OCI-LY3 (cell line): ENCODE data around the gene ADCY5.

Source experiments
- H2AFZ ChIP-seq: fragments of 200-600, 300-600 bp; shearing (Covaris generic); 2 replicates; pipeline ENCODE4 v1.6.0; 2014; ENCODE audit warnings: antibody characterized with exemption, low read depth, low read length
- H3K27ac ChIP-seq: fragments of 200-600, 300-600 bp; sonication (generic); 2 replicates; pipeline ENCODE4 v1.5.1; 2014; ENCODE audit warnings: mild to moderate bottlenecking, low read length, moderate library complexity, mixed read lengths
- H3K27me3 ChIP-seq: fragments of 200-600, 300-600 bp; sonication (generic); 2 replicates; pipeline ENCODE4 v1.6.1; 2014; ENCODE audit warnings: low read depth, low read length, mixed read lengths
- H3K36me3 ChIP-seq: fragments of 200-600, 300-600 bp; sonication (generic); replicated peaks from 2 replicates; pipeline ENCODE3; 2014; ENCODE audit warnings: low read depth, low read length, mixed read lengths
- H3K4me1 ChIP-seq: fragments of 300-600, 200-600 bp; sonication (generic); 2 replicates; pipeline ENCODE4 v1.6.1; 2014; ENCODE audit warnings: low read length, mixed read lengths
- H3K4me2 ChIP-seq: fragments of 200-600, 300-600 bp; sonication (generic); 2 replicates; pipeline ENCODE4 v1.6.1; 2014; ENCODE audit warnings: low read length, mixed read lengths
- H3K4me3 ChIP-seq: fragments of 300-600, 200-600 bp; sonication (generic); 2 replicates; pipeline ENCODE4 v1.5.1; 2014; ENCODE audit warnings: antibody characterized with exemption, mild to moderate bottlenecking, low read length, moderate library complexity
- H3K79me2 ChIP-seq: fragments of 300-600, 200-600 bp; shearing (Covaris generic); 2 replicates; pipeline ENCODE4 v1.6.1; 2014; ENCODE audit warnings: mild to moderate bottlenecking, low read length, mixed read lengths
- H3K9ac ChIP-seq: fragments of 300-600, 200-600 bp; shearing (Covaris generic); 2 replicates; pipeline ENCODE4 v1.6.0; 2014; ENCODE audit warnings: mild to moderate bottlenecking, low read length, moderate library complexity
- H3K9me3 ChIP-seq: fragments of 200-600, 300-600 bp; shearing (Covaris generic); 2 replicates; pipeline ENCODE4 v1.6.1; 2014; ENCODE audit warnings: low read length, mixed read lengths; ENCODE audit not compliant: insufficient read depth
- H4K20me1 ChIP-seq: fragments of 200-600, 300-600 bp; sonication (generic); 2 replicates; pipeline ENCODE4 v1.6.1; 2016; ENCODE audit warnings: low read length, mixed read lengths; ENCODE audit not compliant: insufficient read depth
- CTCF ChIP-seq: fragments of 200-600, 300-600 bp; sonication (generic); IDR thresholded peaks from 2 replicates; pipeline ENCODE4 v1.5.1; 2014; ENCODE audit warnings: antibody characterized with exemption, low read length, low read depth
- EZH2phosphoT487 ChIP-seq: fragments of 200-600 bp; shearing (Covaris generic); IDR thresholded peaks from 2 replicates; pipeline ENCODE4 v1.6.1; 2018; ENCODE audit warnings: antibody characterized with exemption, mixed run types, low read depth

Gene ADCY5

GRCh38 chr3:123340336-123340735, 108.6 kb downstream of the ADCY5 start:
- TF ChIP-seq CTCF (no peak), EZH2phosphoT487 (no peak)
- peaks cover 6% of the 10 kb centered on the region; the same call in 1 of the 2 replicates for H3K27me3 ChIP-seq
- no peaks in the 10 kb centered on the region for H3K36me3 ChIP-seq
- H3K79me2 ChIP-seq: no peaks in the 10 kb centered on the region
- H4K20me1 ChIP-seq: no peaks in the 10 kb centered on the region
- H3K4me2 ChIP-seq: no peak overlapping the region
- H3K4me3 ChIP-seq: no peak overlapping the region
- H3K4me1 ChIP-seq: no peaks in the 10 kb centered on the region
- H3K9me3 ChIP-seq: no peaks in the 10 kb centered on the region
- no peak overlapping the region for H3K9ac ChIP-seq
- no peak overlapping the region for H3K27ac ChIP-seq
- H2AFZ ChIP-seq: no peak overlapping the region

- Histone ChIP-seq H3K4me1 (no peaks in the 10 kb centered on the region), H3K27ac (no peak overlapping the region), H4K20me1 (no peaks in the 10 kb centered on the region), H3K4me3 (no peak overlapping the region), H3K27me3 (peaks cover 6% of the 10 kb centered on the region; the same call in 1 of the 2 replicates), H3K4me2 (no peak overlapping the region), H3K36me3 (no peaks in the 10 kb centered on the region), H3K9me3 (no peaks in the 10 kb centered on the region), H3K9ac (no peak overlapping the region), H3K79me2 (no peaks in the 10 kb centered on the region), H2AFZ (no peak overlapping the region)
- TF ChIP-seq CTCF (no peak), EZH2phosphoT487 (no peak)
Measured at GRCh38 chr3:123339302-123339701, 109.6 kb downstream of the ADCY5 start.

- Histone ChIP-seq H3K4me3 (no peak overlapping the region), H4K20me1 (no peaks in the 10 kb centered on the region), H3K9me3 (no peaks in the 10 kb centered on the region), H2AFZ (no peak overlapping the region), H3K4me2 (no peak overlapping the region), H3K4me1 (no peaks in the 10 kb centered on the region), H3K36me3 (no peaks in the 10 kb centered on the region), H3K79me2 (no peaks in the 10 kb centered on the region), H3K27me3 (peaks cover 6% of the 10 kb centered on the region; the same call in 1 of the 2 replicates), H3K9ac (no peak overlapping the region), H3K27ac (no peak overlapping the region)
- TF ChIP-seq CTCF (no peak), EZH2phosphoT487 (no peak)
Measured at GRCh38 chr3:123338620-123339061, 110.2 kb downstream of the ADCY5 start.

GRCh38 chr3:123337948-123338619, 110.8 kb downstream of the ADCY5 start:
- TF ChIP-seq CTCF (no peak), EZH2phosphoT487 (no peak)

More at GRCh38 chr3:123337948-123338619, 110.8 kb downstream of the ADCY5 start:
- Histone ChIP-seq H3K9me3 (no peaks in the 10 kb centered on the region), H3K27ac (no peak overlapping the region), H4K20me1 (no peaks in the 10 kb centered on the region), H3K4me3 (no peak overlapping the region), H2AFZ (no peak overlapping the region), H3K4me2 (no peak overlapping the region), H3K4me1 (no peaks in the 10 kb centered on the region), H3K27me3 (peaks cover 6% of the 10 kb centered on the region; the same call in 1 of the 2 replicates), H3K9ac (no peak overlapping the region), H3K79me2 (no peaks in the 10 kb centered on the region), H3K36me3 (no peaks in the 10 kb centered on the region)
